GM23338 (cell line): ENCODE measurements around the gene SYT15. TPM values are rescaled to one million over a fixed set of nuclear protein-coding genes. Genes with fewer than 3 reads are reported as not detected.

Experiments used
- ATAC-seq: fragments of 200-7000 bp; cut with Tn5 transposase; 3 replicates; pipeline ENCODE4 v1.9.1; 2020
- DNase-seq: peaks from one replicate; pipeline ENCODE4 v3.0.0-alpha.2; 2015; ENCODE audit warnings: low spot score
- H2AFZ ChIP-seq: fragments of 200-600 bp; sonication (generic); 2 replicates; pipeline ENCODE4 v1.8.0; 2016; ENCODE audit warnings: antibody characterized with exemption, mild to moderate bottlenecking, moderate library complexity
- H3F3A ChIP-seq: fragments of 200-600 bp; sonication (generic); replicated peaks from 2 replicates; pipeline ENCODE4 v1.8.0; 2017; ENCODE audit warnings: antibody characterized with exemption, mixed run types, low read depth
- H3K27ac ChIP-seq: fragments of 200-600 bp; sonication (generic); 2 replicates; pipeline ENCODE4 v1.6.1; 2016; ENCODE audit warnings: low read depth
- H3K27me3 ChIP-seq: fragments of 200-600 bp; sonication (generic); 2 replicates; pipeline ENCODE4 v1.8.0; 2016; ENCODE audit warnings: mild to moderate bottlenecking, mixed run types, moderate library complexity; ENCODE audit not compliant: insufficient read depth
- H3K36me3 ChIP-seq: fragments of 200-600 bp; sonication (generic); 2 replicates; pipeline ENCODE4 v1.8.0; 2016; ENCODE audit warnings: mild to moderate bottlenecking; ENCODE audit not compliant: insufficient read depth
- H3K4me1 ChIP-seq: fragments of 200-600 bp; sonication (generic); 2 replicates; pipeline ENCODE4 v1.8.0; 2016; ENCODE audit warnings: mild to moderate bottlenecking, moderate library complexity; ENCODE audit not compliant: insufficient read depth
- H3K4me2 ChIP-seq: fragments of 200-600 bp; sonication (generic); 2 replicates; pipeline ENCODE4 v1.7.1; 2017; ENCODE audit warnings: mixed run types
- H3K4me3 ChIP-seq: fragments of 200-600 bp; sonication (generic); 2 replicates; pipeline ENCODE4 v1.6.1; 2016; ENCODE audit warnings: mixed run types
- H3K79me2 ChIP-seq: fragments of 200-600 bp; sonication (generic); replicated peaks from 2 replicates; pipeline ENCODE4 v1.8.0; 2017; ENCODE audit warnings: mild to moderate bottlenecking; ENCODE audit not compliant: insufficient read depth
- H3K9me2 ChIP-seq: fragments of 200-600 bp; sonication (generic); 2 replicates; pipeline ENCODE4 v1.8.0; 2017; ENCODE audit not compliant: insufficient read depth
- H4K20me1 ChIP-seq: fragments of 200-600 bp; sonication (generic); replicated peaks from 2 replicates; pipeline ENCODE4 v1.8.0; 2017; ENCODE audit warnings: mild to moderate bottlenecking; ENCODE audit not compliant: insufficient read depth
- H3K27ac Mint-ChIP-seq: 2 replicates; pipeline ENCODE4 v1.8.0; 2020; ENCODE audit warnings: inconsistent platforms, mild to moderate bottlenecking, moderate library complexity, mixed read lengths
- H3K27me3 Mint-ChIP-seq: 3 replicates; pipeline ENCODE4 v1.8.0; 2022; ENCODE audit warnings: low read depth, mild to moderate bottlenecking, moderate library complexity, mixed read lengths, inconsistent platforms; ENCODE audit not compliant: insufficient read depth, poor library complexity
- H3K36me3 Mint-ChIP-seq: 3 replicates; pipeline ENCODE4 v1.8.0; 2021; ENCODE audit warnings: low read depth, mild to moderate bottlenecking, inconsistent platforms, moderate library complexity, mixed read lengths
- H3K4me1 Mint-ChIP-seq: 3 replicates; pipeline ENCODE4 v1.8.0; 2020; ENCODE audit warnings: mild to moderate bottlenecking, inconsistent platforms, mixed read lengths
- H3K4me3 Mint-ChIP-seq: 3 replicates; pipeline ENCODE4 v1.8.0; 2021; ENCODE audit warnings: moderate library complexity, mild to moderate bottlenecking, inconsistent platforms, mixed read lengths
- H3K9me3 Mint-ChIP-seq: 3 replicates; pipeline ENCODE4 v1.8.0; 2020; ENCODE audit warnings: moderate library complexity, mild to moderate bottlenecking, inconsistent platforms, mixed read lengths
- CREB1 ChIP-seq: fragments of 250-450 bp; sonication (Bioruptor Pico); IDR thresholded peaks from 2 replicates; pipeline ENCODE4 v1.5.0; 2020; ENCODE audit warnings: low read depth, mild to moderate bottlenecking, moderate library complexity
- CTCF ChIP-seq, 2 experiments: fragments of 200-600 bp in 1 of 2; sonication (generic) in 1 of 2; conservative IDR thresholded peaks; 2 replicates each; pipeline versions ENCODE4 v1.5.1 to v1.6.1; 2016 to 2017; ENCODE audit warnings: antibody characterized with exemption in 2 of 2, low read depth in 2 of 2, mild to moderate bottlenecking in 2 of 2, moderate library complexity in 1 of 2
- ETS1 ChIP-seq: IDR thresholded peaks from 2 replicates; pipeline ENCODE4 v1.6.1; 2016; ENCODE audit warnings: antibody characterized with exemption
- EZH2phosphoT487 ChIP-seq: fragments of 200-600 bp; sonication (generic); IDR thresholded peaks from one replicate; pipeline ENCODE4 v1.8.1; 2018; ENCODE audit warnings: antibody characterized with exemption; ENCODE audit not compliant: unreplicated experiment
- JUNB ChIP-seq: IDR thresholded peaks from one replicate; pipeline ENCODE4 v1.6.1; 2016; ENCODE audit warnings: antibody characterized with exemption; ENCODE audit not compliant: unreplicated experiment
- REST ChIP-seq: IDR thresholded peaks from one replicate; pipeline ENCODE4 v1.6.1; 2018; ENCODE audit warnings: antibody characterized with exemption; ENCODE audit not compliant: unreplicated experiment
- STAT1 ChIP-seq: IDR thresholded peaks from one replicate; pipeline ENCODE4 v1.6.1; 2016; ENCODE audit warnings: antibody characterized with exemption; ENCODE audit not compliant: unreplicated experiment
- polyA plus RNA-seq: library from polyadenylated mRNA; unstranded; fragments of >200 nt; fragmentation: Nextera tagmentation; extraction: Ambion mirVana; gene quantifications from 2 replicates; pipeline ENCODE4 v1.2.1, GENCODE V29; 2016
- total RNA-seq: library from RNA; depleted of rRNA; stranded (reverse); fragments of >200 nt; shearing (Covaris generic); gene quantifications from 2 replicates; pipeline ENCODE4 v1.2.3, GENCODE V29; 2014

The SYT15 gene
- total and polyA plus RNA-seq, 2 experiments from 2014 or later: 1.5 TPM; not detected in 1

GRCh38 chr10:46541735-46542566 lies 37.0 kb upstream of the SYT15 start:
- 0 out of 2 replicates have a peak, but pooled peaks cover 5% of the 10 kb centered on the region for H3F3A ChIP-seq
- H3K27ac ChIP-seq: no peak overlapping the region
- no peak for DNase-seq
- peaks cover 27% of the 10 kb centered on the region for H3K4me1 ChIP-seq
- H3K4me1 Mint-ChIP-seq: peaks cover 24% of the 10 kb centered on the region
- H3K27me3 ChIP-seq: no peaks in the 10 kb centered on the region; the same call in 1 of the 2 replicates
- H3K9me3 Mint-ChIP-seq: no peaks in the 10 kb centered on the region
- H3K9me2 ChIP-seq: peaks cover 4% of the 10 kb centered on the region; the same call in 1 of the 2 replicates
- H3K27me3 Mint-ChIP-seq: peaks cover 19% of the 10 kb centered on the region
- H4K20me1 ChIP-seq: peaks cover 2% of the 10 kb centered on the region; the same call in 1 of the 2 replicates
- ATAC-seq: no peak
- peak overlapping the region; percentile 64 for H3K4me3 ChIP-seq
- no peak overlapping the region; the same call in 1 of the 2 replicates for H3K27ac Mint-ChIP-seq
- H3K36me3 ChIP-seq: no peaks in the 10 kb centered on the region
- H3K79me2 ChIP-seq: no peaks in the 10 kb centered on the region
- peak overlapping the region; percentile 57; the same call in 1 of the 2 replicates for H2AFZ ChIP-seq
- peak overlapping the region; percentile 80 for H3K4me2 ChIP-seq
- no peaks in the 10 kb centered on the region; the same call in 2 of the 3 replicates for H3K36me3 Mint-ChIP-seq
- peak overlapping the region; percentile 62 for H3K4me3 Mint-ChIP-seq
- TF ChIP-seq CTCF (conservative IDR thresholded peaks at IDR 0.05; ENCODE audit: low read depth in 2 of 2): no peak
- TF ChIP-seq JUNB: no peak
- no peak for TF ChIP-seq STAT1
- TF ChIP-seq EZH2phosphoT487: no peak
- no peak for TF ChIP-seq CREB1 (CRISPR knock-in tag)

- no peak; the same call in 1 of the 3 replicates for ATAC-seq
- H4K20me1 ChIP-seq: peaks cover 8% of the 10 kb centered on the region
These were observed 36.1 kb upstream of the SYT15 start for GRCh38 chr10:46542567-46543465.

More at GRCh38 chr10:46542567-46543465, 36.1 kb upstream of the SYT15 start:
- Histone ChIP-seq H2AFZ (no peak overlapping the region), H3F3A (0 out of 2 replicates have a peak, but pooled peaks cover 5% of the 10 kb centered on the region), H3K4me3 (no peak overlapping the region), H3K4me1 (peaks cover 24% of the 10 kb centered on the region), H3K9me2 (peaks cover 7% of the 10 kb centered on the region; the same call in 1 of the 2 replicates), H3K27ac (no peak overlapping the region), H3K79me2 (no peaks in the 10 kb centered on the region), H3K36me3 (no peaks in the 10 kb centered on the region), H3K4me2 (no peak overlapping the region; the same call in 1 of the 2 replicates), H3K27me3 (no peaks in the 10 kb centered on the region; the same call in 1 of the 2 replicates)
- Mint-ChIP-seq H3K9me3 (no peaks in the 10 kb centered on the region), H3K36me3 (no peaks in the 10 kb centered on the region; the same call in 2 of the 3 replicates), H3K27ac (no peak overlapping the region; the same call in 1 of the 2 replicates), H3K27me3 (peaks cover 14% of the 10 kb centered on the region), H3K4me3 (peak overlapping the region; percentile 45; the same call in 2 of the 3 replicates), H3K4me1 (peaks cover 15% of the 10 kb centered on the region)
- TF ChIP-seq ETS1 (no peak), REST (no peak), EZH2phosphoT487 (no peak)
- DNase-seq: no peak
